NCI-H82 (cell line): ENCODE results near the gene POLR3F.
"Not testable (repeated sequence)": the region's sequence is repeated elsewhere in the genome, so short reads cannot be mapped to it uniquely, and the experiment has no call there.

Source experiments
- DNase-seq: peaks from one replicate; lab custom pipeline; 2025; lab: John Stamatoyannopoulos, UW

Gene POLR3F

GRCh38 chr20:18506744-18507143 is 39.6 kb downstream of the POLR3F start:
- DNase-seq, result peak; percentile 41

- DNase-seq, result peak; percentile 99
These were observed 40.3 kb downstream of the POLR3F start, which contains the start of gene SEC23B for GRCh38 chr20:18507218-18508191. Gene SEC23B, plus strand, starts transcription at chr20:18507940. Its CDS starts 2,896 bp downstream, at chr20:18510836.

- DNase-seq, result no peak
These were observed 44.4 kb downstream of the POLR3F start for GRCh38 chr20:18511571-18511970.

- no peak for DNase-seq
These were observed 46.0 kb downstream of the POLR3F start for GRCh38 chr20:18513208-18513607.

- DNase-seq, result no peak
These were observed 46.9 kb downstream of the POLR3F start for GRCh38 chr20:18514127-18514526.

GRCh38 chr20:18515973-18516372 is 48.8 kb downstream of the POLR3F start:
- DNase-seq, result no peak

- DNase-seq, result not testable (repeated sequence)
These were observed 54.9 kb downstream of the POLR3F start for GRCh38 chr20:18522066-18522465.

GRCh38 chr20:18523066-18523465 is 55.9 kb downstream of the POLR3F start:
- no peak for DNase-seq

GRCh38 chr20:18524646-18525045 is 57.5 kb downstream of the POLR3F start:
- no peak for DNase-seq

- not testable (repeated sequence) for DNase-seq
These were observed 59.6 kb downstream of the POLR3F start for GRCh38 chr20:18526761-18527160.

GRCh38 chr20:18527339-18527738 is 60.1 kb downstream of the POLR3F start:
- DNase-seq, result no peak

GRCh38 chr20:18527836-18528235 is 60.6 kb downstream of the POLR3F start:
- no peak for DNase-seq

GRCh38 chr20:18529041-18529440 is 61.9 kb downstream of the POLR3F start:
- no peak for DNase-seq

GRCh38 chr20:18532626-18533025 is 65.4 kb downstream of the POLR3F start:
- no peak for DNase-seq

GRCh38 chr20:18533491-18533890 is 66.3 kb downstream of the POLR3F start:
- DNase-seq, result no peak

- DNase-seq, result no peak
These were observed 66.9 kb downstream of the POLR3F start for GRCh38 chr20:18533978-18534644.
